GM12892 (cell line): Measurements from ENCODE around the gene KIRREL3.

ENCODE experiments used
- POLR2A ChIP-seq: IDR thresholded peaks from 2 replicates; pipeline ENCODE4 v1.6.1; 2011; ENCODE audit warnings: low read depth, low read length, control low read depth
- POLR2AphosphoS5 ChIP-seq: IDR thresholded peaks from 2 replicates; pipeline ENCODE4 v1.6.1; 2011; ENCODE audit warnings: low read depth, low read length, control low read depth
- TAF1 ChIP-seq: IDR thresholded peaks from 2 replicates; pipeline ENCODE4 v1.6.1; 2011; ENCODE audit warnings: low read depth, mild to moderate bottlenecking, control low read depth, low read length, borderline replicate concordance

GRCh38 chr11:126751242-126751641 is 249.3 kb downstream of the KIRREL3 start:
- TF ChIP-seq POLR2A (no peak), POLR2AphosphoS5 (no peak), TAF1 (no peak)
